ENCODE measurements around the gene RBKS. TPM values are rescaled to one million over a fixed set of nuclear protein-coding genes. Genes with fewer than 3 reads are reported as not detected.
A peak's percentile ranks its signal among the peaks of the same experiment; 100 is the strongest.

RBKS gene
- total and polyA plus RNA-seq, 2 of the 13 experiments (the other 11 are each of a cell fraction or from before 2014, with no cell fraction given), result 7.7 to 8.3 TPM

GRCh38 chr2:27771548-27772335 lies 118.4 kb downstream of the RBKS start, which contains the start of gene MRPL33:
Gene MRPL33, plus strand, starts transcription at chr2:27771719. Its CDS starts 59 bp downstream, at chr2:27771778.
- BruUV-seq (replicated peaks), result TSS peak; percentile 61
- Histone ChIP-seq H3K4me1 (ENCODE audit: insufficient read depth, low read length) (peaks cover 39% of the 10 kb centered on the region), H3K36me3 (replicated peaks in 1 of 2; ENCODE audit: control insufficient read depth in 1 of 2, insufficient read depth in 2 of 2, low read length in 2 of 2) (peaks cover 2 to 23% of the 10 kb centered on the region in 2 experiments; a peak in 4 of 5 replicates), H3K27me3 (ENCODE audit: control insufficient read depth in 1 of 2, insufficient read depth in 2 of 2, low read length in 2 of 2) (no peaks in the 10 kb centered on the region; a peak in 1 of 5 replicates), H3K79me2 (ENCODE audit: insufficient read depth, low read length) (peaks cover 47% of the 10 kb centered on the region), H4K20me1 (ENCODE audit: insufficient read depth, low read length) (peaks cover 7% of the 10 kb centered on the region), H2AFZ (ENCODE audit: low read length) (peak within 1 kb of the TSS; percentile 55), H3K9me3 (ENCODE audit: low read length) (no peaks in the 10 kb centered on the region), H3K9ac (ENCODE audit: insufficient read depth, low read depth, low read length) (peak within 1 kb of the TSS; percentile 88), H3K4me2 (ENCODE audit: low read depth, low read length) (peak within 1 kb of the TSS; percentile 98), H3K4me3 (replicated peaks in 1 of 3; ENCODE audit: insufficient read depth in 1 of 3, low read depth in 2 of 3, low read length in 3 of 3) (peak within 1 kb of the TSS; percentile 93 to 98 (median 94)), H3K27ac (ENCODE audit: extremely low read length, insufficient read depth, low read length) (peak within 1 kb of the TSS; percentile 85)
- peak; percentile 97 for ATAC-seq
- POLR2A ChIA-PET, result interaction anchor here (0.7 to 2.7 kb wide), 11 partner anchors 8 to 61 kb away, joined by 3 to 13 read pairs (median 4); no protein-coding TSS in a partner anchor
- intact Hi-C loops (cut with micrococcal nuclease; ENCODE audit: unreplicated experiment) (loop anchor here (5.0 kb wide), 2 partner anchors 49 to 69 kb away; no protein-coding TSS in a partner anchor), in situ Hi-C loops (cut with HindIII; ENCODE audit: extremely low pct_ligation_motif_present, low pct_unique_long_range_greater_than_20kb) (no loop called here)
- peak; percentile 73 for FAIRE-seq
- 1% methylated on average over 29 of the region's 48 CpGs for WGBS (ENCODE audit: low lambda C conversion rate)
- peak; percentile 93 for DNase-seq (ENCODE audit: low spot score)
- CTCF ChIA-PET (ENCODE audit: low intra/inter-chr PET ratio, low total read pairs), result no interaction called here
- peak; percentile 65 for TF ChIP-seq HCFC1 (IDR thresholded peaks at IDR 0.05; ENCODE audit: low read depth, low read length)
- 0 out of 2 replicates have a peak, but pooled peaks have one; percentile 89 for TF ChIP-seq CENPBD1 (CRISPR knock-in tag; IDR thresholded peaks at IDR 0.05; ENCODE audit: borderline replicate concordance, low read depth)
- TF ChIP-seq ZBTB20 (CRISPR knock-in tag; IDR thresholded peaks at IDR 0.05; ENCODE audit: borderline replicate concordance, low read depth), result 0 out of 2 replicates have a peak, but pooled peaks have one; percentile 49
- no peak for TF ChIP-seq SOX13 (IDR thresholded peaks at IDR 0.05)
- peak in 1 of 2 experiments; percentile 35; a peak in 2 of 4 replicates for TF ChIP-seq SOX13 (CRISPR knock-in tag; conservative IDR thresholded peaks at IDR 0.05 in 1 of 2, IDR thresholded peaks at IDR 0.05 in 1 of 2)
- peak; percentile 72; the same call in 1 of the 2 replicates for TF ChIP-seq MAZ (IDR thresholded peaks at IDR 0.05; ENCODE audit: borderline replicate concordance, low read depth, low read length)
- peak; percentile 90 for TF ChIP-seq MAZ (CRISPR knock-in tag; IDR thresholded peaks at IDR 0.05; ENCODE audit: low read depth)
- TF ChIP-seq ZNF101 (CRISPR knock-in tag; IDR thresholded peaks at IDR 0.05; ENCODE audit: borderline replicate concordance, low read depth), result no peak
- TF ChIP-seq GABPA (IDR thresholded peaks at IDR 0.05; ENCODE audit: low read depth, low read length), result peak; percentile 90
- TF ChIP-seq GABPA (CRISPR knock-in tag; IDR thresholded peaks at IDR 0.05; ENCODE audit: low read depth), result peak; percentile 100
- peak; percentile 99; the same call in 1 of the 2 replicates for TF ChIP-seq NRL (CRISPR knock-in tag; IDR thresholded peaks at IDR 0.05; ENCODE audit: borderline replicate concordance)
- no peak for TF ChIP-seq ESRRA (CRISPR knock-in tag; IDR thresholded peaks at IDR 0.05; ENCODE audit: low read depth)
- peak; percentile 88 for TF ChIP-seq ZNF574 (CRISPR knock-in tag; IDR thresholded peaks at IDR 0.05)
- peak; percentile 81 for TF ChIP-seq MIER3 (CRISPR knock-in tag; IDR thresholded peaks at IDR 0.05; ENCODE audit: borderline replicate concordance)
- no peak for TF ChIP-seq HNF4A (CRISPR knock-in tag; IDR thresholded peaks at IDR 0.05)
- TF ChIP-seq PAWR (CRISPR knock-in tag; IDR thresholded peaks at IDR 0.05; ENCODE audit: borderline replicate concordance), result no peak
- peak; percentile 86 for TF ChIP-seq SP4 (CRISPR knock-in tag; IDR thresholded peaks at IDR 0.05)
- TF ChIP-seq RFXANK (CRISPR knock-in tag; IDR thresholded peaks at IDR 0.05), result no peak; the same call in 1 of the 2 replicates
- no peak for TF ChIP-seq ZKSCAN5 (CRISPR knock-in tag; IDR thresholded peaks at IDR 0.05)

All from HepG2 (cell line).